Measurements from ENCODE around the gene TNFRSF21. TPM values are rescaled to one million over a fixed set of nuclear protein-coding genes. Genes with fewer than 3 reads are reported as not detected.

Gene TNFRSF21
- total and polyA plus RNA-seq, 9 of the 15 experiments (the other 6 are each of a cell fraction or from before 2014, with no cell fraction given) = 0.63 to 5.7 (median 2.2) TPM

GRCh38 chr6:47240277-47240890 is 69.3 kb downstream of the TNFRSF21 start:
- Histone ChIP-seq H4K20me1 (replicated peaks; ENCODE audit: control insufficient read depth, insufficient read depth, low read length) (no peaks in the 10 kb centered on the region), H3K79me2 (ENCODE audit: control insufficient read depth, insufficient read depth, low read length) (no peaks in the 10 kb centered on the region), H3K9me1 (ENCODE audit: control insufficient read depth, insufficient read depth, low read length) (no peaks in the 10 kb centered on the region), H3K27ac (ENCODE audit: extremely low read depth, low read depth, low read length) (no peak overlapping the region), H3K9me3 (replicated peaks; ENCODE audit: control insufficient read depth, insufficient read depth, low read depth, low read length) (no peaks in the 10 kb centered on the region), H3K9ac (ENCODE audit: insufficient read depth in 1 of 2, low read depth in 2 of 2, low read length in 2 of 2) (no peak overlapping the region), H3K4me2 (ENCODE audit: insufficient read depth, low read length) (no peak overlapping the region), H2AFZ (ENCODE audit: low read depth, low read length) (no peak overlapping the region), H3K36me3 (ENCODE audit: control insufficient read depth, insufficient read depth, low read length) (no peaks in the 10 kb centered on the region; the same call in 2 of the 3 replicates), H3K27me3 (ENCODE audit: control insufficient read depth in 2 of 2, insufficient read depth in 2 of 2, low read length in 2 of 2) (no peaks in the 10 kb centered on the region), H3K4me3 (no peak overlapping the region), H3K4me1 (replicated peaks in 1 of 2; ENCODE audit: control insufficient read depth in 2 of 2, insufficient read depth in 2 of 2, low read length in 2 of 2) (peaks cover 3 to 25% of the 10 kb centered on the region in 2 experiments; a peak in 4 of 5 replicates)
- FAIRE-seq = no peak
- no peak for ATAC-seq
- ChIA-PET POLR2A (no interaction called here), CTCF (ENCODE audit: low intra/inter-chr PET ratio) (no interaction called here)
- 71% methylated on average over 5 of the region's 5 CpGs for WGBS (ENCODE audit: insufficient coverage, low coverage, missing lambda C conversion rate)
- in situ Hi-C loops (cut with MboI) (no loop called here), intact Hi-C loops (cut with micrococcal nuclease) (no loop called here)
- DNase-seq (ENCODE audit: extremely low read depth in 1 of 4, low spot score in 3 of 4) = no peak
- BruUV-seq (replicated peaks) = no TSS peak
- TF ChIP-seq ZNF316 (IDR thresholded peaks at IDR 0.05) = peak; percentile 17; the same call in 1 of the 2 replicates
- TF ChIP-seq NKRF (IDR thresholded peaks at IDR 0.05; ENCODE audit: borderline replicate concordance) = peak; percentile 29; the same call in 1 of the 2 replicates
- TF ChIP-seq BCOR (IDR thresholded peaks at IDR 0.05) = peak; percentile 98
- TF ChIP-seq NFE2 (IDR thresholded peaks at IDR 0.05; ENCODE audit: low read depth) = peak; percentile 51
- peak; percentile 84; the same call in 1 of the 2 replicates for TF ChIP-seq CBX1 (IDR thresholded peaks at IDR 0.05; ENCODE audit: low read depth)
- TF ChIP-seq KDM1A (IDR thresholded peaks at IDR 0.05) = peak; percentile 86 to 91
- peak; percentile 94 for TF ChIP-seq ADNP (tag; IDR thresholded peaks at IDR 0.05)
- TF ChIP-seq HDAC1 (IDR thresholded peaks at IDR 0.05) = peak; percentile 26 to 33; a peak in 1 of 4 replicates
- TF ChIP-seq SMARCA5 (IDR thresholded peaks at IDR 0.05) = peak; percentile 79; the same call in 1 of the 2 replicates
- TF ChIP-seq ZFP1 (CRISPR knock-in tag; IDR thresholded peaks at IDR 0.05) = no peak
- no peak for TF ChIP-seq ZNF57 (CRISPR knock-in tag; IDR thresholded peaks at IDR 0.05)
- TF ChIP-seq CHD4 (IDR thresholded peaks at IDR 0.05; ENCODE audit: insufficient read depth, insufficient replicate concordance, low read depth, low read length, poor library complexity, severe bottlenecking) = peak; percentile 97
- TF ChIP-seq L3MBTL2 (IDR thresholded peaks at IDR 0.05) = no peak
- TF ChIP-seq RBM25 (IDR thresholded peaks at IDR 0.05; ENCODE audit: low read depth, low read length, severe bottlenecking) = peak; percentile 99
- TF ChIP-seq CXXC5 (CRISPR knock-in tag; IDR thresholded peaks at IDR 0.05) = no peak
- TF ChIP-seq HDAC2 (IDR thresholded peaks at IDR 0.05) = peak; percentile 94; the same call in 1 of the 2 replicates
- peak in 1 of 2 experiments; percentile 89; a peak in 2 of 4 replicates for TF ChIP-seq RCOR1 (IDR thresholded peaks at IDR 0.05; ENCODE audit: borderline replicate concordance in 1 of 2, low read depth in 2 of 2, low read length in 2 of 2)
- no peak for TF ChIP-seq STAT5B (CRISPR knock-in tag; IDR thresholded peaks at IDR 0.05)
- TF ChIP-seq SPI1 (IDR thresholded peaks at IDR 0.05; ENCODE audit: borderline replicate concordance, low read depth, low read length) = 0 out of 2 replicates have a peak, but pooled peaks have one; percentile 10
- peak; percentile 21; the same call in 1 of the 2 replicates for TF ChIP-seq MAFG (tag; conservative IDR thresholded peaks at IDR 0.05)
